Neural cell (in vitro differentiated cells): ENCODE results near the gene CGNL1.

Experiments used
- EZH2 ChIP-seq: fragments of 200-600, 300-800 bp; shearing (Covaris generic), sonication (generic); IDR thresholded peaks from 2 replicates; pipeline ENCODE4 v1.6.1; 2014; ENCODE audit warnings: antibody characterized with exemption, low read length, borderline replicate concordance, mild to moderate bottlenecking; ENCODE audit not compliant: insufficient read depth, poor library complexity, severe bottlenecking
- MXI1 ChIP-seq: fragments of 450-650 bp; conservative IDR thresholded peaks from 2 replicates; pipeline ENCODE4 v1.6.1; 2014; ENCODE audit warnings: antibody characterized with exemption, mild to moderate bottlenecking; ENCODE audit not compliant: poor library complexity, severe bottlenecking
- POLR2AphosphoS5 ChIP-seq: IDR thresholded peaks from 2 replicates; pipeline ENCODE4 v1.6.1; 2012
- SMC3 ChIP-seq: fragments of 450-650 bp; conservative IDR thresholded peaks from 2 replicates; pipeline ENCODE4 v1.6.1; 2014; ENCODE audit warnings: antibody characterized with exemption, mild to moderate bottlenecking, moderate library complexity; ENCODE audit not compliant: poor library complexity
- TAF1 ChIP-seq: IDR thresholded peaks from 2 replicates; pipeline ENCODE4 v1.6.1; 2012; ENCODE audit warnings: low read depth
- TF ChIP-seq, protein P1 (sequence below): fragments of 450-650 bp; IDR thresholded peaks from 2 replicates; pipeline ENCODE4 v1.5.1; 2014; ENCODE audit warnings: antibody characterized with exemption, mild to moderate bottlenecking, moderate library complexity; ENCODE audit not compliant: poor library complexity, severe bottlenecking

DNA sequence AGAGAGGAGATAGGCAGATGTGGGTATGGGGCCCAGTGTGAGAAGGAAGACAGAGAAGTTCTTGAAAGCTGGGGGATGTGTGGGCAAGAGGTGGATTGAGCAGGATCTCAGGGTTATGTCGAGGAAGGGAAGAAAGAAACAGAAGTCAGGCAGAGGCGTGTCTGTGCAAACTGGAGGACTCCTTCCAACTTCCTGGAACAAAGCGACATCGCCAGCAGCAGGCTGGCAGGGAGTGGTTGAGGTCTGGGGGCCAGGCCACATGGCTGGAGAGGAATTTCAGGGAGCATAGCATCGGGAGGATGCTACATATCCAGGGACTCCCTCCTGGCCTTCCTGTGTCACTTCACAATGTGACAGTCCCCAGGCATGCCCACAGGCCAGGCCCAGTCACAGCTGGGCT is 172.5 kb downstream of the CGNL1 start:
- TF ChIP-seq TAF1: no peak
- TF ChIP-seq MXI1: no peak
- TF ChIP-seq, protein P1, sequence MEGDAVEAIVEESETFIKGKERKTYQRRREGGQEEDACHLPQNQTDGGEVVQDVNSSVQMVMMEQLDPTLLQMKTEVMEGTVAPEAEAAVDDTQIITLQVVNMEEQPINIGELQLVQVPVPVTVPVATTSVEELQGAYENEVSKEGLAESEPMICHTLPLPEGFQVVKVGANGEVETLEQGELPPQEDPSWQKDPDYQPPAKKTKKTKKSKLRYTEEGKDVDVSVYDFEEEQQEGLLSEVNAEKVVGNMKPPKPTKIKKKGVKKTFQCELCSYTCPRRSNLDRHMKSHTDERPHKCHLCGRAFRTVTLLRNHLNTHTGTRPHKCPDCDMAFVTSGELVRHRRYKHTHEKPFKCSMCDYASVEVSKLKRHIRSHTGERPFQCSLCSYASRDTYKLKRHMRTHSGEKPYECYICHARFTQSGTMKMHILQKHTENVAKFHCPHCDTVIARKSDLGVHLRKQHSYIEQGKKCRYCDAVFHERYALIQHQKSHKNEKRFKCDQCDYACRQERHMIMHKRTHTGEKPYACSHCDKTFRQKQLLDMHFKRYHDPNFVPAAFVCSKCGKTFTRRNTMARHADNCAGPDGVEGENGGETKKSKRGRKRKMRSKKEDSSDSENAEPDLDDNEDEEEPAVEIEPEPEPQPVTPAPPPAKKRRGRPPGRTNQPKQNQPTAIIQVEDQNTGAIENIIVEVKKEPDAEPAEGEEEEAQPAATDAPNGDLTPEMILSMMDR: no peak
- TF ChIP-seq POLR2AphosphoS5: no peak
- TF ChIP-seq EZH2: no peak
- TF ChIP-seq SMC3: no peak
